CD1c-positive myeloid dendritic cell (primary cell): ENCODE data around the gene AK4.
"Not testable (repeated sequence)": the region's sequence is repeated elsewhere in the genome, so short reads cannot be mapped to it uniquely, and the experiment has no call there.

Experiments used
- DNase-seq: peaks from one replicate; pipeline ENCODE4 v3.0.0-alpha.2; 2016; ENCODE audit errors: extremely low spot score

The AK4 gene

GRCh38 chr1:65214340-65215027 is 66.5 kb downstream of the AK4 start:
- no peak for DNase-seq

- DNase-seq: no peak
These were observed 69.0 kb downstream of the AK4 start for GRCh38 chr1:65216989-65217388.

- no peak for DNase-seq
These were observed 73.8 kb downstream of the AK4 start for GRCh38 chr1:65221638-65222339.

GRCh38 chr1:65222340-65222940 is 74.4 kb downstream of the AK4 start:
- no peak for DNase-seq

GRCh38 chr1:65224681-65225091 is 76.7 kb downstream of the AK4 start:
- no peak for DNase-seq

- no peak for DNase-seq
These were observed 77.2 kb downstream of the AK4 start for GRCh38 chr1:65225179-65225578.

GRCh38 chr1:65229201-65229600 is 81.2 kb downstream of the AK4 start:
- no peak for DNase-seq

- DNase-seq: no peak
These were observed 81.8 kb downstream of the AK4 start for GRCh38 chr1:65229754-65230339.

GRCh38 chr1:65230731-65231481 is 82.9 kb downstream of the AK4 start:
- no peak for DNase-seq

GRCh38 chr1:65231718-65232330 is 83.8 kb downstream of the AK4 start:
- no peak for DNase-seq

GRCh38 chr1:65232461-65232990 is 84.5 kb downstream of the AK4 start:
- no peak for DNase-seq

- DNase-seq: no peak
These were observed 85.8 kb downstream of the AK4 start for GRCh38 chr1:65233782-65234181.

GRCh38 chr1:65235867-65236805 is 88.1 kb downstream of the AK4 start:
- DNase-seq: peak; percentile 61

- not testable (repeated sequence) for DNase-seq
These were observed 89.1 kb downstream of the AK4 start for GRCh38 chr1:65237088-65237487.

- no peak for DNase-seq
These were observed 89.5 kb downstream of the AK4 start for GRCh38 chr1:65237503-65237902.

- no peak for DNase-seq
These were observed 90.0 kb downstream of the AK4 start for GRCh38 chr1:65238010-65238409.

GRCh38 chr1:65243491-65243890 is 95.5 kb downstream of the AK4 start:
- DNase-seq: peak; percentile 56

- no peak for DNase-seq
These were observed 97.3 kb downstream of the AK4 start for GRCh38 chr1:65245295-65245694.

GRCh38 chr1:65247419-65248359 is 99.7 kb downstream of the AK4 start:
- DNase-seq: no peak
